ENCODE results near the gene FAM118B.
A peak's percentile ranks its signal among the peaks of the same experiment; 100 is the strongest.
"Not testable (repeated sequence)": the region's sequence is repeated elsewhere in the genome, so short reads cannot be mapped to it uniquely, and the experiment has no call there.

FAM118B gene

DNA sequence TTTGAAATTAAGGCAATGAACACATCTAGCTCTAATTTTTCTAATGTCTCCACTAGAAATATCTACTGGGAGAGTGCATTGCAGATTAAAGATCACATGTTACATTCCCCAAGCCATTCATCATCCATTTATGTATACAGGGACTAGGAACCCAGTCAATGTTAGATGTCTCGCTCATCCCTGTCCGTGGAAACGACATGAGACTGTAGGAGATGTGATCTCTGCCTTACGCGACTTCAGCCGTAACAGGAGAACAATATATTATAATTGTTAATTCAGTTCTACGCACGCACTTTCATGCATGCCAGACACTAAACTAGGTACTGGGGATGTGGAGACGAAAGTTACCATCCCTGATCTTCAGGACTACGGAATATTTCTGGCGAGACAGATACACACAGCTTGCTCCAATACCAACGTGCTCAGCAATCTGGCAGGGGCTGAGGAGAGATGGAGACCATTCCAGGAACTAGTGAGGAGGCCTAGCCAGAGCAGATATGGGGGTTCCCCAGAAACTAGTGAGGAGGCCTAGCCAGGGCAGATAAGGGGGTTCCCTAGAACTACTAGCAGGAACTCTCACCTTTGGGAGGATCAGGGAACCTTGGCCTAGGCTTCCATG lies 93.0 kb downstream of the FAM118B start:
- Histone ChIP-seq H3K27ac (ENCODE audit: low read depth, low read length) (peak overlapping the region; percentile 91; the same call in 1 of the 2 replicates), H3K9ac (ENCODE audit: low read depth, low read length) (peak overlapping the region; percentile 93; the same call in 1 of the 2 replicates), H3K36me3 (ENCODE audit: insufficient read depth, low read length) (peaks cover 13% of the 10 kb centered on the region), H3K4me3 (ENCODE audit: low read length) (peak overlapping the region; percentile 91), H3K4me1 (ENCODE audit: insufficient read depth, low read length) (peaks cover 8% of the 10 kb centered on the region; the same call in 1 of the 2 replicates), H3K9me3 (ENCODE audit: insufficient read depth, low read depth, low read length) (no peaks in the 10 kb centered on the region), H3K27me3 (ENCODE audit: insufficient read depth, low read length) (no peaks in the 10 kb centered on the region)
- WGBS: 70% methylated on average over 12 of the region's 12 CpGs

DNA sequence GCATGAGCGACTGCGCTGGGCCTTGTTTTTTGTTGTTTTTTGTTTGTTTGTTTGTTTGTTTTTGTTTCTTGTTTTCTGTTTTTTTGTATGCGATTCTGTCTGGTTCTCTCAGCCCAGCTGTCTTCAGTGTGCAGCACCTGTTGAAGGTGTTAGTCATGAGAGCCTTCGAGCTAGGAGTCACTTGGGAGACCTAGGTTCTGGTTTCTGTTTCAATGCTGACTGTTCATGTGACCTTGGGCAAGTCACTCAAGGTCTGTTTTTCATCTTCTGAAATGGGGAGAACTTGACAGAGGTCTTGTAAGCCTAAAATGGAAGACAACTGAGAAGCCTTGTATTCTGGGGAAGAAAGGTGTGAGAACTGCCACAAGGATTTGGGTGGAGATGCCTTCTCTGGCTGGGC lies 94.1 kb downstream of the FAM118B start:
- no peaks in the 10 kb centered on the region for H3K27me3 ChIP-seq (ENCODE audit: insufficient read depth, low read length)
- H3K27ac ChIP-seq (ENCODE audit: low read depth, low read length): no peak overlapping the region
- 90% methylated on average over 4 of the region's 4 CpGs for WGBS
- peaks cover 14% of the 10 kb centered on the region for H3K36me3 ChIP-seq (ENCODE audit: insufficient read depth, low read length)
- H3K9ac ChIP-seq (ENCODE audit: low read depth, low read length): no peak overlapping the region
- peaks cover 8% of the 10 kb centered on the region; the same call in 1 of the 2 replicates for H3K4me1 ChIP-seq (ENCODE audit: insufficient read depth, low read length)
- no peaks in the 10 kb centered on the region for H3K9me3 ChIP-seq (ENCODE audit: insufficient read depth, low read depth, low read length)
- no peak overlapping the region for H3K4me3 ChIP-seq (ENCODE audit: low read length)

DNA sequence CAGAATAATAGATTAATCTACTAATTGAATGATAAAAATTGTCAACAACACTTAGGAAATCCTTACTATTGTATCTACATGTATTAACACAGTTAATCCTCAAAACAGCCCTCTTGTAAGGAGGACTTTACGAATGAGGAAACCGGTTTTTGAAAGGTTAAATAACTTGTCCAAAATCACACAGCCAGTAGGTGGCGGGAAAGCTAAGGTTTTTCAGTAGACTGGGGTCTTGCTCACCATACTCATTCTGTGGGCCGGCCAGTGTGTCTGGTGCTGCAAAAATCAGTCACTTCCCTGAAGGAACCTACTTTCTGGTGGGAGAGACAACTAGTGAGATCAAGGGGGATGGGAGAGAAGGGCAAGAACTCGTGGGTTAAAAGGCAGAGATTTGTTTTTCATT lies 96.1 kb downstream of the FAM118B start:
- WGBS: 72% methylated on average over 4 of the region's 5 CpGs
- Histone ChIP-seq H3K27ac (ENCODE audit: low read depth, low read length) (no peak overlapping the region), H3K9ac (ENCODE audit: low read depth, low read length) (no peak overlapping the region), H3K4me3 (ENCODE audit: low read length) (no peak overlapping the region), H3K4me1 (ENCODE audit: insufficient read depth, low read length) (peaks cover 8% of the 10 kb centered on the region; the same call in 1 of the 2 replicates), H3K36me3 (ENCODE audit: insufficient read depth, low read length) (peaks cover 19% of the 10 kb centered on the region), H3K27me3 (ENCODE audit: insufficient read depth, low read length) (no peaks in the 10 kb centered on the region), H3K9me3 (ENCODE audit: insufficient read depth, low read depth, low read length) (no peaks in the 10 kb centered on the region)

DNA sequence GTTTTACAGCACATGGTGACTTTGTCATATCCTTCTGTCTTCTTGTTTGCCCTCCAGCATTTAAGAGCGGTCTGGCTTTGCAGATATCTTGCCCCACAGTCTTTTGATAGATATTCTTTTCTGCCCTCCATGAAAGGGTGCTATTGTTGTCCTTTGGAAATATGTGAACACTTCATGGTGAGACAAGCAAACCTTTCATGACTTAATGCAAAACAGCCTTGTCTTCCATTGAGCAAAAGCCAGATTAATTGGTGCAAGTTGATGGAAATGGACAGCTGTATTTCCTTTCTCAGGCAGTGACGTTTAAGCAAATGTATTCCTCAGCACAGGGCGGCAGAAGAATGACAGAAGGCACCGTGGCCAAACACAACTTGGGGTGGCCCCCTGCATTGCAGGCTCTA lies 96.7 kb downstream of the FAM118B start:
- Histone ChIP-seq H3K4me1 (ENCODE audit: insufficient read depth, low read length) (peaks cover 5% of the 10 kb centered on the region; the same call in 1 of the 2 replicates), H3K4me3 (ENCODE audit: low read length) (no peak overlapping the region), H3K36me3 (ENCODE audit: insufficient read depth, low read length) (peaks cover 19% of the 10 kb centered on the region), H3K9ac (ENCODE audit: low read depth, low read length) (no peak overlapping the region), H3K9me3 (ENCODE audit: insufficient read depth, low read depth, low read length) (no peaks in the 10 kb centered on the region), H3K27me3 (ENCODE audit: insufficient read depth, low read length) (no peaks in the 10 kb centered on the region), H3K27ac (ENCODE audit: low read depth, low read length) (no peak overlapping the region)
- 91% methylated on average over 4 of the region's 4 CpGs for WGBS

DNA sequence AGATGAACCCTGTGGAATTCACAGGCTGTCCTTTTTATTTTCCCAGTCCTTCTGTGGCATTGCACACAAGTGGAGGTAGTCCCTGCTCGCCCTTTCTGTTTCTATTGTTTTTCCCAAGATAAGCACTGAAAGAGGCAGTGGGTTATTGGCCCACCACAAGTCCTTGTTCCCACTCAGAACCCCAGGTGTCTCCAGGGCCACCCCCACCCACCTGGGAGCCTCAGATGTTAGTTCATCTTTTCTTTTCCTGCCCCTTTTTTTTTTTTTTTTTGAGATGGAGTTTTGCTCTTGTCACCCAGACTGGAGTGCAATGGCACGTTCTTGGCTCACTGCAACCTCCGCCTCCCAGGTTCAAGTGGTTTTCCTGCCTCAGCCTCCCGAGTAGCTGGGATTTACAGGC lies 97.2 kb downstream of the FAM118B start:
- H3K9me3 ChIP-seq (ENCODE audit: insufficient read depth, low read depth, low read length); H3K9ac ChIP-seq (ENCODE audit: low read depth, low read length); H3K27ac ChIP-seq (ENCODE audit: low read depth, low read length); H3K4me3 ChIP-seq (ENCODE audit: low read length); H3K27me3 ChIP-seq (ENCODE audit: insufficient read depth, low read length); H3K4me1 ChIP-seq (ENCODE audit: insufficient read depth, low read length): not testable (repeated sequence)
- 88% methylated on average over 4 of the region's 4 CpGs for WGBS
- H3K36me3 ChIP-seq (ENCODE audit: insufficient read depth, low read length): peaks cover 19% of the 10 kb centered on the region

DNA sequence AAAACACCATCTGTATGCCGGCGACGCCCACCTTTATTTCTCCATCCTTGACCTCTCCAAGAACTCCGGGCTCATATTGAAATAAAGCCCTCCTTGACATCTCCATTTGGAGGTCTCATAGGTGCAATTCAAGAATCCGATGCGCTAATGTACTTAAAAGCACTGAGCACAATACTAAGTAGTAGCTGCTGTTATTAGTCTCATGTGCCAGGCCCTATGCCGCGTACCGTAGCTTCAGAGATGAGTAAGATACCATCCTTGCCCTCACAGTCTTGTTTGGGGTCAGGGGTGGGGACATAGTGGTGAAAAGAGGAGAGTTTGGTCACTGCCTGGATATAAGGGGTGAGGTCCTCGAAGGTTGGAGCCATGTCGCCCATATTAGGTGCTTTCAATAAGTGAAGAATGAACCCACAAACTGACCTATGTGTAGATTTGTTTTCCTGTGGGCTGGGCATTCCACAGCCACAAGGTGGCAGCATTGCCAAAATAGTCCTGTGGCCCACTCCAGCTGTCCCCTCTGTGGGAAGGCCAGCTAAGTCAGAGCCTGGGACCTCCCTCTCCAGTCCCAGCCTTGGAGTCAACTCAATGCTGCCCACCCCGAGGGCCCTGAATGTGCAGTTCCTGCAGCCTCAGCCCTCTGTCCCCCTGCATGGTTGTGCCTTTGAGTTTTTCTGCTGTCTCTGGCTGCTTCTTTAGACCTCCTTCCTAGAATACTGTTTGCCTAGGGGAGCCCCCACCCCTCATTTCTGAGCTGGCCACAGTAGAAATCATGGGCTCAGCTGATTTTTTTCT lies 98.8 kb downstream of the FAM118B start:
- WGBS: 74% methylated on average over 12 of the region's 12 CpGs
- no peaks in the 10 kb centered on the region for H3K27me3 ChIP-seq (ENCODE audit: insufficient read depth, low read length)
- no peak overlapping the region for H3K27ac ChIP-seq (ENCODE audit: low read depth, low read length)
- no peaks in the 10 kb centered on the region for H3K9me3 ChIP-seq (ENCODE audit: insufficient read depth, low read depth, low read length)
- H3K36me3 ChIP-seq (ENCODE audit: insufficient read depth, low read length): peaks cover 28% of the 10 kb centered on the region
- H3K4me3 ChIP-seq (ENCODE audit: low read length): no peak overlapping the region
- no peaks in the 10 kb centered on the region for H3K4me1 ChIP-seq (ENCODE audit: insufficient read depth, low read length)
- H3K9ac ChIP-seq (ENCODE audit: low read depth, low read length): no peak overlapping the region

DNA sequence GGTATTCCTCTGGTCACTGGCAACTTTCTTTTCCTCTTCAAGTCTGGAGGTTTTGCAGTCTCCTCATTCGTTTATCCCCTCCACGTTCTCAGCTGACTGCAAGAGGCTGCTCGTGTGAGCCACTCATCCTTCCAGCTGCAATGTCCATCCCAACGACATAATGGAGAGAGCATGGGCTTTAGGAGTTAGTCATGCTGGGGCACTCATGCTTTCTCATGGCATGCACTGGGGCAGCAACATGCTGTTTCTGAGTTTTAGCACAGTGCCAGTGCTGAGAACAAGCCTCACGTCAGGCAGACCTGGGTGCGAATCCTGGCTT lies 99.4 kb downstream of the FAM118B start:
- Histone ChIP-seq H3K9ac (ENCODE audit: low read depth, low read length) (no peak overlapping the region), H3K9me3 (ENCODE audit: insufficient read depth, low read depth, low read length) (no peaks in the 10 kb centered on the region), H3K27ac (ENCODE audit: low read depth, low read length) (no peak overlapping the region), H3K36me3 (ENCODE audit: insufficient read depth, low read length) (peaks cover 30% of the 10 kb centered on the region), H3K4me3 (ENCODE audit: low read length) (no peak overlapping the region), H3K4me1 (ENCODE audit: insufficient read depth, low read length) (no peaks in the 10 kb centered on the region), H3K27me3 (ENCODE audit: insufficient read depth, low read length) (no peaks in the 10 kb centered on the region)
- WGBS: 77% methylated on average over 6 of the region's 6 CpGs

DNA sequence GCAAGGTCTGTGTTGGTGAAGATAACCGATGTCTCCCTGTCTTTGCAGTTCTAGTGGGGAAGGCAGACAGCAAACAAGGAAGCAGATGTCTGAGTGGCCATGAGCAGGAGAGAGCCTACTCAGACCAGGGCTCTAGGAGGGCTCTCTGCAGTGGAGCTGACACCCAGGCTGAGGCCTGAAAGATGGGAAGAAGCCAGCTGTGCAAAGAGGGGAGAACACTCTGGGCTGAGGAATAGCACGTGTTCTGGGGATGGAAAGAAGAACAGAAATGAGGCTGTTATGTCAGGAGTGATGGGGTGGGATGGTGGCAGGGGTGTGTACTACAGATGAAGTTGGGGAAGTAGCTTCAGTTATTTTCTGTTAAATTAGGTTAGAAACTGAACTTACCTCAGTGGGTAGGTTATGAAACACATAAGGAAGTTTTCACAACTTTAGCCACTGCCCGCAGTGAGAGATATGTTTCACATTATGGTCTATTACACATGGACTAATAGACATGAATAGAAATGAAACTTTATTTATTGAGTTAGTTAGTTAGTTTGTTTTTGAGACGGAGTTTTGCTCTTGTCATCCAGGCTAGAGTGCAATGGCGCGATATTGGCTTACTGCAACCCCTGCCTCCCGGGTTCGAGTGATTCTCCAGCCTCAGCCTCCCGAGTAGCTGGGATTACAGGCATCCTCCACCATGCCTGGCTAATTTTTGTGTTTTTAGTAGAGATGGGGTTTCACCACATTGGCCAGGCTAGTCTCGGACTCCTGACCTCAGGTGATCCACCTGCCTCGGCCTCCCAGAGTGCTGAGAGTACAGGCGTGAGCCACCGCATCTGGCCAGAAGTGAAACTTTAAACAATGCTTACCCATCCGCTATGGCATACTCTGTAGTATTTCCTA lies 100.1 kb downstream of the FAM118B start:
- no peak overlapping the region for H3K9ac ChIP-seq (ENCODE audit: low read depth, low read length)
- no peaks in the 10 kb centered on the region for H3K9me3 ChIP-seq (ENCODE audit: insufficient read depth, low read depth, low read length)
- 96% methylated on average over 13 of the region's 14 CpGs for WGBS
- H3K4me3 ChIP-seq (ENCODE audit: low read length): no peak overlapping the region
- no peaks in the 10 kb centered on the region for H3K4me1 ChIP-seq (ENCODE audit: insufficient read depth, low read length)
- H3K27me3 ChIP-seq (ENCODE audit: insufficient read depth, low read length): no peaks in the 10 kb centered on the region
- H3K36me3 ChIP-seq (ENCODE audit: insufficient read depth, low read length): peaks cover 29% of the 10 kb centered on the region
- no peak overlapping the region for H3K27ac ChIP-seq (ENCODE audit: low read depth, low read length)
